ENCODE data around the gene CNPY3. TPM values are rescaled to one million over a fixed set of nuclear protein-coding genes. Genes with fewer than 3 reads are reported as not detected.

Gene CNPY3
- total RNA-seq, 4 donors from 2014 or later: 27.8 to 101 (median 47.9) TPM

DNA sequence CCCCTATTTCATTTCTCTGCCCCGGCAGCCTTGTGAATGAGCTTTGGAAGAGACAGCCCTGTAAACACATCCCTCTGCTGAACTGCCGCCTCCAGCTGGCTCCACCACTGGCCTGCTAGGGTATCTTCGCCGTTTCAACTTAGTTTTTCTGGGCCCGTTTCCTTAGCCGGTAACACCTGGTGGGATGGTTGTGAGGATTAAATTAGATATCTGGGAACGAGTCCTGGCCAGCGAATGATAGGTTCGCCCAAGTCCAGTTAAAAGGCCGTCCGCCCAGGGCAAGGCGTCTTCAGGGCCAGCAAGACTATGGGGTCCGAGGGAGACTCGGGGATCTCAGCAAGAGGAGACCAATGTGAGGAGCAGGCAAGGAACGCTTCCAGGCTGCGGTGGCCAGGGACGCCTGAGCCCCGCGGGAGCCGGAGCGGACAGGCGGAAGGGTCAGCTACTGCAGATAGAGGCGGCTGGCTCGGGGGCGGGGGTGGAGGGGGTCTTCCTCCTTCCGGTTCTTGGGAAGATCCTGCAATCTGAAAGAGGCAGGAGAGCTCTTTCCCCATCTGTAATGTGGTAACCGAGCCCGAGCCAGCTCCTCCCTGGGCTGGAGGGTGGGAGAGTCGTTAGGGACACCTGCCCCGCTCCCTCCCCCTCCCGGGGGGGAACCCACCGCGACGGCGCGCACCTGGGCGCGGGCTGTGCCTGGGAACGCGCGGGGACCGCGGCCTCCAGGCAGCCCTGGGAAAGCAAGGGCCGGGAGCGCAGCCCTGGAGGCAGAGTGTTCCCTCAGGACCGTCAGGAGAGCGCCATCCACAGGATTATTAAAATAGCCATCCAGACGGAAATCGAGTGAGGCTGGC, 17.9 kb upstream of the CNPY3 start:
- no peak for TF ChIP-seq POLR2A (IDR thresholded peaks at IDR 0.05)
- TF ChIP-seq, protein P1, sequence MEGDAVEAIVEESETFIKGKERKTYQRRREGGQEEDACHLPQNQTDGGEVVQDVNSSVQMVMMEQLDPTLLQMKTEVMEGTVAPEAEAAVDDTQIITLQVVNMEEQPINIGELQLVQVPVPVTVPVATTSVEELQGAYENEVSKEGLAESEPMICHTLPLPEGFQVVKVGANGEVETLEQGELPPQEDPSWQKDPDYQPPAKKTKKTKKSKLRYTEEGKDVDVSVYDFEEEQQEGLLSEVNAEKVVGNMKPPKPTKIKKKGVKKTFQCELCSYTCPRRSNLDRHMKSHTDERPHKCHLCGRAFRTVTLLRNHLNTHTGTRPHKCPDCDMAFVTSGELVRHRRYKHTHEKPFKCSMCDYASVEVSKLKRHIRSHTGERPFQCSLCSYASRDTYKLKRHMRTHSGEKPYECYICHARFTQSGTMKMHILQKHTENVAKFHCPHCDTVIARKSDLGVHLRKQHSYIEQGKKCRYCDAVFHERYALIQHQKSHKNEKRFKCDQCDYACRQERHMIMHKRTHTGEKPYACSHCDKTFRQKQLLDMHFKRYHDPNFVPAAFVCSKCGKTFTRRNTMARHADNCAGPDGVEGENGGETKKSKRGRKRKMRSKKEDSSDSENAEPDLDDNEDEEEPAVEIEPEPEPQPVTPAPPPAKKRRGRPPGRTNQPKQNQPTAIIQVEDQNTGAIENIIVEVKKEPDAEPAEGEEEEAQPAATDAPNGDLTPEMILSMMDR (IDR thresholded peaks at IDR 0.05): no peak
- Histone ChIP-seq H3K4me1 (peaks cover 0 to 5% (median 0%) of the 10 kb centered on the region in 4 donors), H3K27ac (no peak overlapping the region), H3K4me3 (peak overlapping the region in 3 of 4 donors; percentile 22 to 41 (median 22)), H3K36me3 (no peaks in the 10 kb centered on the region), H3K9me3 (no peaks in the 10 kb centered on the region), H3K27me3 (no peaks in the 10 kb centered on the region)
- no peak for DNase-seq

DNA sequence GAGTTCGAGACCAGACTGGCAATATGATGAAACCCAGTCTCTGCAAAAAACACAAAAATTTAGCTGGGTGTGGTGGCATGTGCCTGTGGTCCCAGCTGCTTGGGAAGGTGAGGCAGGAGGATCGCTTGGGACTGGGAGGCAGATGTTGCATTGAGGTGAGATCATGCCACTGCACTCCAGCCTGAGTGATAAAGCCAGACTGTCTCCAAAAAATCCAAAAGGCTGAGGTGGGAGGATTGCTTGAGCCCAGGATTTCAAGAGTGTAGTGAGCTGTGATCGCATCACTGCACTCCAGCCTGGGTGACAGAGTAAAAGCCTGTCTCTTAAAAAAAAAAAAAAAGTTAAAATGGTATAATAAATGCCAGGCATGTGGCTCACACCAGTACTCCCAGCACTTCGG, 14.7 kb upstream of the CNPY3 start:
- Histone ChIP-seq H3K27me3 (no peaks in the 10 kb centered on the region), H3K9me3 (no peaks in the 10 kb centered on the region), H3K36me3 (no peaks in the 10 kb centered on the region), H3K27ac (no peak overlapping the region), H3K4me1 (peaks cover 0 to 5% (median 0%) of the 10 kb centered on the region in 4 donors), H3K4me3 (no peak overlapping the region)
- TF ChIP-seq, protein P1 (IDR thresholded peaks at IDR 0.05): no peak
- no peak for TF ChIP-seq POLR2A (IDR thresholded peaks at IDR 0.05)
- no peak for DNase-seq

DNA sequence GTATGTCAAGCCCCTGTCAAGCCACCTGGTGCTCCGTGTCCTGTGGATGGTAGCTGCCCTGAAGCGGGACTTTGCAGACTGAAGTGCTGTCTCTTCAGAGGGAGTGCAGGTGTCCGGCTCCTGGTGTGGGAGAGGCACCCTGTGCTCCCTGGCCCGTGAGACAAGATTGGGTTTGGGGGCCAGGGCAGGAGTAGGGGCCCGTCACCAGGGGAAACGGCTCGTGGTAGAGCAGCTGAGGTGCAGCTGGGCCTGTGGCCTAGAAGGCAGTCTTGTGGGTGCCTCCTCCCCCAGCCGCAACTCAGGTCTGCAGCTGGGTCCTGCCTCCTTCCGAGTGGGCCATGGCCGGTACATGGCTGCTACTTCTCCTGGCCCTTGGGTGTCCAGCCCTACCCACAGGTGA, 13.5 kb upstream of the CNPY3 start, which contains the start of gene PTCRA:
TSS of gene PTCRA (plus strand) at position 322 of the 400 bp plus-strand sequence. CDS start at position 339, 17 bp downstream.
- Histone ChIP-seq H3K4me3 (no peak within 1 kb of the TSS), H3K4me1 (peaks cover 0 to 5% (median 0%) of the 10 kb centered on the region in 4 donors), H3K36me3 (no peaks in the 10 kb centered on the region), H3K9me3 (no peaks in the 10 kb centered on the region), H3K27ac (peak within 1 kb of the TSS in 1 of 4 donors; percentile 38), H3K27me3 (no peaks in the 10 kb centered on the region)
- peak in 2 of 3 donors; percentile 66 to 67 for DNase-seq
- TF ChIP-seq, protein P1 (IDR thresholded peaks at IDR 0.05): no peak
- TF ChIP-seq POLR2A (IDR thresholded peaks at IDR 0.05): no peak

DNA sequence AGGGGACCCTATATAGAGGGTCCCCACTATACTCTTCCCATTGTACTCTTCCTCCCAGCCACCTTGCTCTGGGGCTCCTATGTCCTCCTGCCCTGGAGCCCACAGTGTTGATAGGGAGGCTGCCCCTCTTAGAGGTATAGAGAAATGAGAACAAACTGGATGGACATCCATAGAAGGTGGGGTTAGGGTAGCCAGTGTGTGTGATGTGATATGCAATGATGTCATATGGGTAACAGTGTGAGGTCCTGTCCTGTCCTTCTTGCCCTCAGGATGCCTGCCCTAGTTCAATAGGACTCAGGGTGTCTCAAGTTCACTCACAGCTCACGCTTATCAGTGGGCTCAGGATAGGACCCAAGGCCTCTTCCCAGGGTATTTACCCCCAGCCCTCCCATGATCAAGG, 13.0 kb upstream of the CNPY3 start:
- Histone ChIP-seq H3K4me3 (no peak overlapping the region), H3K36me3 (no peaks in the 10 kb centered on the region), H3K9me3 (no peaks in the 10 kb centered on the region), H3K4me1 (peaks cover 0 to 5% (median 0%) of the 10 kb centered on the region in 4 donors), H3K27ac (no peak overlapping the region), H3K27me3 (no peaks in the 10 kb centered on the region)
- TF ChIP-seq, protein P1 (IDR thresholded peaks at IDR 0.05): no peak
- no peak for TF ChIP-seq POLR2A (IDR thresholded peaks at IDR 0.05)
- DNase-seq: no peak

DNA sequence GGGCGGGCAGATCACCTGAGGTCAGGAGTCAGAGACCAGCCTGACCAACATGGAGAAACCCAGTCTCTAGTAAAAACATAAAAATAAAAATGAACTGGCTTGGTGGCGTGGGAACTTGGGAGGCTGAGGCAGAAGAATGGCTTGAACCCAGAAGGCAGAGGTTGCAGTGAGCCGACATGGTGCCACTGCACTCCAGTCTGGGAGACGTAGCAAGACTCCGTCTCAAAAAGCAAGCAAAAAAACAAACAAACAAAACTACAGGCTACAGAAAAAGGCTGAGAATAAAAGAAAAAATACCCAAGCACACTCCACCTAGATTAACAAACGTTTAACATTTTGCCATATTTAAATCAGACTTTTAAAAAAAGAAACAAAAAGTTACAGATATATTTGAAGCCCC, 7.5 kb upstream of the CNPY3 start:
- Histone ChIP-seq H3K9me3 (no peaks in the 10 kb centered on the region), H3K27ac (no peak overlapping the region), H3K4me3 (no peak overlapping the region), H3K27me3 (no peaks in the 10 kb centered on the region), H3K36me3 (no peaks in the 10 kb centered on the region), H3K4me1 (no peaks in the 10 kb centered on the region)
- TF ChIP-seq POLR2A (IDR thresholded peaks at IDR 0.05): no peak
- TF ChIP-seq, protein P1 (IDR thresholded peaks at IDR 0.05): no peak
- no peak for DNase-seq

Measured in Peyer's patch (tissue), 4 donors.